ENCODE measurements around the gene LSR. TPM values are rescaled to one million over a fixed set of nuclear protein-coding genes. Genes with fewer than 3 reads are reported as not detected.

Gene LSR, protein sequence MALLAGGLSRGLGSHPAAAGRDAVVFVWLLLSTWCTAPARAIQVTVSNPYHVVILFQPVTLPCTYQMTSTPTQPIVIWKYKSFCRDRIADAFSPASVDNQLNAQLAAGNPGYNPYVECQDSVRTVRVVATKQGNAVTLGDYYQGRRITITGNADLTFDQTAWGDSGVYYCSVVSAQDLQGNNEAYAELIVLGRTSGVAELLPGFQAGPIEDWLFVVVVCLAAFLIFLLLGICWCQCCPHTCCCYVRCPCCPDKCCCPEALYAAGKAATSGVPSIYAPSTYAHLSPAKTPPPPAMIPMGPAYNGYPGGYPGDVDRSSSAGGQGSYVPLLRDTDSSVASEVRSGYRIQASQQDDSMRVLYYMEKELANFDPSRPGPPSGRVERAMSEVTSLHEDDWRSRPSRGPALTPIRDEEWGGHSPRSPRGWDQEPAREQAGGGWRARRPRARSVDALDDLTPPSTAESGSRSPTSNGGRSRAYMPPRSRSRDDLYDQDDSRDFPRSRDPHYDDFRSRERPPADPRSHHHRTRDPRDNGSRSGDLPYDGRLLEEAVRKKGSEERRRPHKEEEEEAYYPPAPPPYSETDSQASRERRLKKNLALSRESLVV
- total RNA-seq, result 55.2 TPM

GRCh38 chr19:35248310-35249145 is at the start of gene LSR:
TSS of gene LSR (plus strand) at chr19:35249002. CDS start at chr19:35249023, 21 bp downstream.
- DNase-seq (ENCODE audit: low spot score), result peak; percentile 89

GRCh38 chr19:35199481-35199880 is 49.3 kb upstream of the LSR start:
- peak; percentile 3 for DNase-seq (ENCODE audit: low spot score)

DNA sequence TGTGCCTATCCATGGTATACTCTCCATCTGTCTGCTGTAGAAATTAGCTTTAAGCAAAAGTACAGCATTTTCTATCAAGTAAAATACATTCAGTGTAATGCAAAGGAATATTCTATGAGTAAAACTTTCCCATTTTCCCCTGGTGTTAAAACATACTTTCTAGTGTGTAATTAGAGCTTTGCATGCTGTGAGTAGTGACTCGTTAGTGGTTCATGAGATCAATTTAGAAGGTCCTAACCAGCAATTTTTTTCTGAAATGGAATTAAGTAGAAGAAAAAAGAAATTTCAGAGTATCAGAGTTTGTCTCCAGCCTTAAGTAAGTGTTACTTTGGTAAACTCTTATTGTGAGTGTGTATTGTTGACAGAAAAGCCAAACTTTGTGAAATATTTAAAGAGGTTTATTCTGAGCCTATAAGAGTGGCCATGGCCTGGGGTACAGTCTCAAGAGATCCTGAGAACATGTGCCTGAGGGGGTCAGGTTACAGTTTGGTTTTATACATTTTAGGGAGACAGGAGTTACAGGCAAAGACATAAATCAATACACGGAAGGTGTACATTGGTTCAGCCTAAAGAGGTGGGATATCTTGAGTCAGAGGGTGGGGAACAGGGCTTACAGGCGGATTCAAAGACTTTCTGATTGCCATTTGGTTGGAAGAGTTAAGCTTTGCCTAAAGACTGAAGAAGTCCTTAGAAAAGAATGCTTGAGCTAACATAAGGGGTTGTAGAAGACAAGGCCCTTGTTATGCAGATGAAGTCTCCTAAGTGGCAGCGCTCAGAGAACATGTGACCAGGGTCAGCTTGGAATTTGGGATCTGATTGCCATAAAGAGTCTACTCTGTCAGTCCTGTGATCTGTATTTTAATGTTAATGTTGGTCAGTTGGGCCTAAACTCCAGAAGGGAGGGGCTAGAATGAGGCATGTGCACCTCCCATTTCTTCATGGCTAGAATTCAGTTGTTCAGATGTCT is 45.8 kb upstream of the LSR start:
- DNase-seq (ENCODE audit: low spot score), result peak; percentile 18

- peak; percentile 24 for DNase-seq (ENCODE audit: low spot score)
Measured at GRCh38 chr19:35204799-35205732, 43.7 kb upstream of the LSR start.

DNA sequence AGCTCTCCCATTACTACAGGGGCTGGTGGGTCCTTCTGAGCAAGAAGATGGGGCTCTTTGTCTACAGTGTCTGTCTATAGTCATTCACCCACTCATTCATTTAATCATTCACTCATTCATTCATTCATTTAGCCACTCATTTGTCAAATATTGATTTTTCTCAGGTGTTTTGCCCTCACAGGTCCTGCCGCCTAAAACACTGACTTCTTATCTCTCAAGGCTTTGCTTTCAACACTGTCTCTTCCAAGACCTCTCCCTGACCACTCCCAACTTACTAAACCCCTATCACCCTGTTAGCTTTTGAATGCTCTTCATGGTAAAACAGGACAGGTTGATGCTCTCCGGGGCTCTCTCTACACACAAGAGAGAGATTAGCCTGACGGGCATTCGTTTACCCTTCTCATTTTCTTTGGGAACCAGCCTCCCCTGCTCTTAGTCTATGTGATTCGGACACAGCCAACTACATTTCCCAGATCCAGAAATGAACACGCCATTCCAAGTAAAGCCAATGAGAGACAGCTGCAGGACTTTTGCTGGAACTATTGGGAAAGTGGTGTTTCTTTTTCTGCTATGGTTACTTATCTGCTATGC is 43.0 kb upstream of the LSR start:
- DNase-seq (ENCODE audit: low spot score), result no peak

GRCh38 chr19:35206379-35206778 is 42.4 kb upstream of the LSR start:
- peak; percentile 20 for DNase-seq (ENCODE audit: low spot score)

DNA sequence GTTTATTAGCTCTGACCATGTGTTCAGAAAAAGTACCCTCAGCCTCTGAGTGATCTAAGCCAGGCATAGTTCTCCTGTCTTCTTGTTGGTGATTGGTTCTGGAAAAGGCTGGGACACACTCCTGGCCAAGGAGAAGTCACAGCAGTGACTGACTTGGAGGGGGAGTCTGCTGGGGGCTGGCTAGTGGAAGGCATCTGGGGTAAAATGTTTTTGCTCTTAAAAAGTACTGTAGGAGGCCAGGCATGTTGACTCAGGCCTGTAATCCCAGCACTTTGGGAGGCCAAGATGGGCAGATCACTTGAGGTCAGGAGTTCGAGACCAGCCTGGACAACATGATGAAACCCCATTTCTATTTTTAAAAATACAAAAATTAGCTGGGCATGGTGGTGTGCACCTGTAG is 41.9 kb upstream of the LSR start:
- peak; percentile 15 for DNase-seq (ENCODE audit: low spot score)

- peak; percentile 54 for DNase-seq (ENCODE audit: low spot score)
Measured at GRCh38 chr19:35207391-35207871, 41.4 kb upstream of the LSR start.

- peak; percentile 28 for DNase-seq (ENCODE audit: low spot score)
Measured at GRCh38 chr19:35208121-35208520, 40.7 kb upstream of the LSR start.

DNA sequence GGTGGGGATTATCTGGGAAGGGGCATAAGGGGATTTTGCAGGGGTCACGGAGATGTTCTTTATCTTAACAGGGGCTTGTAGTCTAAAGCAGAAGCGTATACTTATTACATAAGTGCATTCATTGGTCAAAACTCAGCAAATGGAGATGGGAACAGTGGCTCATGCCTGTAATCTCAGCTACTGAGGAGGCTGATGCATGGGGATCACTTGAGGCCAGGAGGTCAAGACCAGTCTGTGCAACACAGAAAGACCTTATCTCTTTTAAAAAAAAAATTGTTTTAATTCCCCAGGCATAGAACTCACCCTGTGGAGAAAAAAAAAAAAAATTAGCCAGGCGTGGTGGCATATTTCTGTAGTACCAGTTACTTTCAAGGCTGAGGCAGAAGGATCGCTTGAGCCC is 39.2 kb upstream of the LSR start:
- DNase-seq (ENCODE audit: low spot score), result no peak

- peak; percentile 54 for DNase-seq (ENCODE audit: low spot score)
Measured at GRCh38 chr19:35211545-35212230, 37.1 kb upstream of the LSR start.

GRCh38 chr19:35212241-35212640 is 36.6 kb upstream of the LSR start:
- DNase-seq (ENCODE audit: low spot score), result no peak

DNA sequence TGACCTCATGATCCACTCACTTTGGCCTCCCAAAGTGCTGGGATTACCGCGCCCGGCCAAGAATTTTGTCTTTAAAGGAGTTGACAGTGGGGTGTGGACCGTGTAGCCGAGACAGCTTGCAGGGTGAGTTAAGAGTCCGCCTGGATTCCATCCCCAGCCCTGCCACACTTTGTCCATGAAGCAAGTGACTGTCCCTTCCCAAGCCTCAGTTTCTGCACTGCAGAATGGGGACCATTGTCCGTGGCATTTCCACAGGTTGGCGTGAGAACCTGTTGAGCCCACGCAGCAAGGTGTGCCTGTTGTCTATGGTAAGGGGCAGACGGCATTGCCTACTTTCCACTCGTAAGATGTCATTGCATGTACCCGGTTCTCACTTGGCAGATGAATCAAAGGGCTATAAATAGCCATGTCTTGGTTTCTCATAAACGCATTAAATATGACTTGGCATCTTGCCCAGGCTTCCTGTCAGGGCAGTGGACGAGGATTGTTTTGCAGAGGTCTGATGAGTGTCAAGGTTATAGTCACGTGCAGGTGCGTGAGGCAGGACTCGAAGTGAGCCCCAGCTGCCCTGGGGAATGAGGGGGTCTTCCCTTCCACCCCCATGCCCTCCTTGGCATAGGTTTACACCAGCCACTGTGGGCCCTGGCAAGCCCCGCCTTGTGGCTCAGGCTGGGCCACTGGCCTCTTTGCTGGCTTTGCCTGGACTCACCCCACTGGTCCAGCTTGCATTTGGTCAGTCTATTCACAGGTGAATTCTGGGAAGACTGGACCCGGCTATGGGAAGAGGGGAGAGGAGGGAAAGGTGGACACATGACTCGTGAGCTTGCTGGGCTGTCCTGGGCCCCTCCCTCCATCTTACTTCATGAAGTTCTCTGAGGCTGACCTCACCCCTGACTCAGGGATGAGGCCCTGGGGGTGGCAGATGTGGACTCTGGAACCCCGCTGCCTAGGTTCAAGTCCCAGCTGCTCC is 34.9 kb upstream of the LSR start:
- peak; percentile 90 for DNase-seq (ENCODE audit: low spot score)

- no peak for DNase-seq (ENCODE audit: low spot score)
Measured at GRCh38 chr19:35214766-35215422, 33.9 kb upstream of the LSR start.

GRCh38 chr19:35216016-35216832 is 32.6 kb upstream of the LSR start:
- no peak for DNase-seq (ENCODE audit: low spot score)

Measured in ureter (tissue), 1 donor.